Pancreas (tissue), 10 donors: Measurements from ENCODE around the gene SLC10A2. TPM values are rescaled to one million over a fixed set of nuclear protein-coding genes. Genes with fewer than 3 reads are reported as not detected.

Experiments
- ATAC-seq, 4 donors: fragments of 200-7000 bp; cut with Tn5 transposase; one replicate each; pipeline versions ENCODE4 v1.8.0 to v1.9.1; 2020; ENCODE audit warnings: mild to moderate bottlenecking in 4 of 4, moderate library complexity in 4 of 4
- DNase-seq, 6 donors: peaks; one replicate each; pipeline ENCODE4 v3.0.0-alpha.2; 2020
- FAIRE-seq: peaks from 2 replicates; lab custom pipeline; 2012; peaks lifted over from hg19 to GRCh38; lab: Jason Lieb, UNC
- H3K27ac ChIP-seq, 4 donors: fragments of 200-600 bp; sonication (generic); 1 replicate in 3 of 4; 2 replicates in 1 of 4; pipeline versions ENCODE4 v1.5.0 to v1.8.0; 2020
- H3K27me3 ChIP-seq, 4 donors: fragments of 200-600 bp; one replicate each; pipeline ENCODE4 v1.8.0; 2021
- H3K36me3 ChIP-seq, 3 donors: fragments of 200-600 bp; sonication (generic) in 1 of 3; one replicate each; pipeline versions ENCODE4 v1.5.0 to v1.8.0; 2020 to 2021
- H3K4me1 ChIP-seq, 3 donors: fragments of 200-600 bp; one replicate each; pipeline ENCODE4 v1.8.0; 2021
- H3K4me3 ChIP-seq, 4 donors: fragments of 200-600 bp; sonication (generic) in 2 of 4; one replicate each; pipeline versions ENCODE4 v1.5.0 to v1.8.0; 2020 to 2021
- H3K9me3 ChIP-seq, 4 donors: fragments of 200-600 bp; one replicate each; pipeline ENCODE4 v1.8.0; 2021
- WGBS, 2 donors: extraction: QIAGEN DNeasy Blood & Tissue Kit; methylation state at CpG; one replicate each; pipeline ENCODE4 v1.1.7; 2013; 5-methylcytosine and 5-hydroxymethylcytosine counted together
- intact Hi-C, 3 donors: fragments of 100-400 bp; cut with DNase I; formaldehyde crosslinking; loops; one replicate each; pipeline versions ENCODE4 v1.11.1 to v1.14.2; 2022
- polyA plus RNA-seq, 2 donors: library from polyadenylated mRNA; stranded (reverse); fragments of 200-250 nt; gene quantifications; one replicate each; pipeline ENCODE4 v1.2.3, GENCODE V29; 2013
- total RNA-seq, 6 donors: library from RNA; stranded (reverse); fragmentation: NEBNext Ultra II Directional in 4 of 6; extraction: Animal tissue kit (Norgen Biotek cat#: 25700) in 4 of 6; gene quantifications; one replicate each; pipeline versions ENCODE4 v1.2.1 to v1.2.4, GENCODE V29; 2021 to 2023
- TF ChIP-seq, protein P1 (sequence below), 4 donors: fragments of 200-600 bp; sonication (generic) in 3 of 4; IDR thresholded peaks; one replicate each; pipeline versions ENCODE4 v1.5.0 to v1.8.0; 2021; ENCODE audit warnings: antibody characterized with exemption in 4 of 4
- donor health status: healthy with polysubstance abuse.
- donor health status: DM: no; HTN: no; CAD: no; lungs with moderate emphysema.
- donor health status: DM: no; HTN: no; CAD: no.
- donor health status: control.
- donor health status: control.
- donor health status: Bipolar disorder and iron deficiency.
- donor health status: DM: yes; HTN: yes; CAD: no.
- donor health status: DM: no; HTN: no; CAD: no.
- donor health status: DM: no; HTN: no; CAD: no.
- donor health status: DM: yes; HTN: yes; CAD: no.

SLC10A2 gene
- total and polyA plus RNA-seq, 8 donors, result not detected

- FAIRE-seq (no peak), DNase-seq (no peak), ATAC-seq (no peak)
- TF ChIP-seq, protein P1, sequence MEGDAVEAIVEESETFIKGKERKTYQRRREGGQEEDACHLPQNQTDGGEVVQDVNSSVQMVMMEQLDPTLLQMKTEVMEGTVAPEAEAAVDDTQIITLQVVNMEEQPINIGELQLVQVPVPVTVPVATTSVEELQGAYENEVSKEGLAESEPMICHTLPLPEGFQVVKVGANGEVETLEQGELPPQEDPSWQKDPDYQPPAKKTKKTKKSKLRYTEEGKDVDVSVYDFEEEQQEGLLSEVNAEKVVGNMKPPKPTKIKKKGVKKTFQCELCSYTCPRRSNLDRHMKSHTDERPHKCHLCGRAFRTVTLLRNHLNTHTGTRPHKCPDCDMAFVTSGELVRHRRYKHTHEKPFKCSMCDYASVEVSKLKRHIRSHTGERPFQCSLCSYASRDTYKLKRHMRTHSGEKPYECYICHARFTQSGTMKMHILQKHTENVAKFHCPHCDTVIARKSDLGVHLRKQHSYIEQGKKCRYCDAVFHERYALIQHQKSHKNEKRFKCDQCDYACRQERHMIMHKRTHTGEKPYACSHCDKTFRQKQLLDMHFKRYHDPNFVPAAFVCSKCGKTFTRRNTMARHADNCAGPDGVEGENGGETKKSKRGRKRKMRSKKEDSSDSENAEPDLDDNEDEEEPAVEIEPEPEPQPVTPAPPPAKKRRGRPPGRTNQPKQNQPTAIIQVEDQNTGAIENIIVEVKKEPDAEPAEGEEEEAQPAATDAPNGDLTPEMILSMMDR (IDR thresholded peaks at IDR 0.05), result no peak
- no peak overlapping the region for H3K4me3 ChIP-seq
- H3K27ac ChIP-seq, result no peak overlapping the region
- intact Hi-C loops, result no loop called here
- H3K36me3 ChIP-seq, result no peaks in the 10 kb centered on the region
- 53 to 80% methylated on average over 4 of the region's 4 CpGs for WGBS, 2 donors
- no peaks in the 10 kb centered on the region for H3K4me1 ChIP-seq
- no peaks in the 10 kb centered on the region for H3K9me3 ChIP-seq
- no peaks in the 10 kb centered on the region for H3K27me3 ChIP-seq
Observed at GRCh38 chr13:103007427-103007762, 58.8 kb downstream of the SLC10A2 start.

GRCh38 chr13:103006641-103007426 is 59.4 kb downstream of the SLC10A2 start:
- Histone ChIP-seq H3K9me3 (no peaks in the 10 kb centered on the region), H3K27ac (no peak overlapping the region), H3K36me3 (no peaks in the 10 kb centered on the region), H3K27me3 (no peaks in the 10 kb centered on the region), H3K4me3 (no peak overlapping the region), H3K4me1 (no peaks in the 10 kb centered on the region)
- FAIRE-seq (no peak), ATAC-seq (no peak), DNase-seq (no peak)
- intact Hi-C loops, result no loop called here
- 68 to 74% methylated on average over 11 of the region's 11 CpGs for WGBS, 2 donors
- TF ChIP-seq, protein P1 (IDR thresholded peaks at IDR 0.05), result no peak

- 32 to 35% methylated on average over 4 of the region's 4 CpGs for WGBS, 2 donors
- FAIRE-seq (no peak), DNase-seq (no peak), ATAC-seq (no peak)
- no peaks in the 10 kb centered on the region for H3K36me3 ChIP-seq
- no peaks in the 10 kb centered on the region for H3K9me3 ChIP-seq
- no peak overlapping the region for H3K4me3 ChIP-seq
- intact Hi-C loops, result no loop called here
- H3K4me1 ChIP-seq, result no peaks in the 10 kb centered on the region
- H3K27me3 ChIP-seq, result no peaks in the 10 kb centered on the region
- no peak overlapping the region for H3K27ac ChIP-seq
- TF ChIP-seq, protein P1 (IDR thresholded peaks at IDR 0.05), result no peak
Observed at GRCh38 chr13:103004661-103005345, 61.4 kb downstream of the SLC10A2 start.

DNA sequence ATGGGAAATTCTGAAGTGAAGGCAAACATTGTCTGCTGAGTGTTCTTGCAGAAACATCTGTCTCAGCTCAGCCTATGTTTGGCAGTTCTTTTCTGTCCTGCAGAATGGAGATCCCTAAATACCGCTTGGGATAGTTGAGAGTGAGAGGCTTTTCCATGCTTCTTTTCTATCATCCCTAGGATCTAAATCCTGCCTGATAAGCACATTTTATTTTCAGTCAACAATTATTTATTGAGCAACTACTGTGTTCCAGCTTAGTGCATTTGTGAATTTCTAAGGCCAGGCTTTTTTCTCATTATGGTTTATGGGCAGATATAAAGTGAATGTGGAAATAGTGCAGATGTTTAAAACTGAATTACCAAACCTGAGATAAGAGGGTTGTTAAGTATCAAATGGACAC is 62.6 kb downstream of the SLC10A2 start:
- no peak overlapping the region for H3K4me3 ChIP-seq
- TF ChIP-seq, protein P1 (IDR thresholded peaks at IDR 0.05), result no peak
- H3K9me3 ChIP-seq, result no peaks in the 10 kb centered on the region
- DNase-seq (no peak), ATAC-seq (no peak), FAIRE-seq (no peak)
- H3K27me3 ChIP-seq, result no peaks in the 10 kb centered on the region
- intact Hi-C loops, result no loop called here
- WGBS, 2 donors, result 43 to 87% methylated on average over 1 of the region's 1 CpG
- no peaks in the 10 kb centered on the region for H3K4me1 ChIP-seq
- no peaks in the 10 kb centered on the region for H3K36me3 ChIP-seq
- no peak overlapping the region for H3K27ac ChIP-seq

DNA sequence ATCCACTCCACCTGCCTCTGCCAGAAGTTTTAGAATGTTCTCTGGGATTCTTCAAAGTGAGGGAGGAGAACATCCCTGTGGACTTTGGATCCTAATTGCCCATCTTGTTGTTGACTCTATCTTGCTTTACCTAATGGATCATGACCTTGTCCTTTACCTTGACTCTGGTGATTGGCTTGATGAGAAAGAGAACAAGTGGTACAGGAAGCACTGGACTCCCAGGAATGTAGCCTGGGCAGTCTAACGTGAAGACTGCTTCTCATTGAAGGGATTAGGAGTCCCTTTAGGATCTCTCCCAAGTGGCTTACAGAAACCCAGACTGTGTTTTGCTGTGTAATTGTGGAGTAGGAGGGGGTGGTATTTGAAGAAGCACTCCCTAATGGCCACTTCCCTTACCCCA is 63.9 kb downstream of the SLC10A2 start:
- DNase-seq, result no peak
- no peak overlapping the region for H3K4me3 ChIP-seq
- no peaks in the 10 kb centered on the region for H3K36me3 ChIP-seq
- H3K4me1 ChIP-seq, result no peaks in the 10 kb centered on the region
- no peak overlapping the region for H3K27ac ChIP-seq
- ATAC-seq, result no peak
- 21 to 27% methylated on average over 1 of the region's 1 CpG for WGBS, 2 donors
- no peak for FAIRE-seq
- H3K9me3 ChIP-seq, result no peaks in the 10 kb centered on the region
- no peaks in the 10 kb centered on the region for H3K27me3 ChIP-seq
- TF ChIP-seq, protein P1 (IDR thresholded peaks at IDR 0.05), result no peak
- intact Hi-C loops, result no loop called here
